K562 (cell line): ENCODE results near the gene CIAO2A. TPM values are rescaled to one million over a fixed set of nuclear protein-coding genes. Genes with fewer than 3 reads are reported as not detected.

Experiments
- BRF1 ChIP-seq: IDR thresholded peaks from 3 replicates; pipeline ENCODE4 v1.6.1; 2011; ENCODE audit warnings: borderline replicate concordance, mild to moderate bottlenecking; ENCODE audit not compliant: insufficient read length; ENCODE audit errors: extremely low read depth
- CAMTA2 ChIP-seq: fragments of 250-450 bp; sonication (Bioruptor Pico); conservative IDR thresholded peaks from 2 replicates; pipeline ENCODE4 v1.5.1; 2022
- EGR1 ChIP-seq: fragments of 450-650 bp; conservative IDR thresholded peaks from 2 replicates; pipeline ENCODE4 v1.6.1; 2017; ENCODE audit warnings: mild to moderate bottlenecking
- JUND ChIP-seq, 2 experiments: IDR thresholded peaks; 2 replicates in 1 of 2; 3 replicates in 1 of 2; pipeline ENCODE4 v1.6.1; 2011; ENCODE audit warnings: borderline replicate concordance in 2 of 2, low read depth in 2 of 2, low read length in 2 of 2, improper control_type of control experiment in 1 of 2, missing biosample characterization in 1 of 2, missing genetic modification characterization in 1 of 2, missing genetic modification reagents in 1 of 2
- MEF2D ChIP-seq: conservative IDR thresholded peaks from 2 replicates; pipeline ENCODE4 v1.6.1; 2016; ENCODE audit warnings: low read depth, missing genetic modification characterization, missing compliant biosample characterization
- SREBF2 ChIP-seq: sonication (generic); formaldehyde crosslinking; IDR thresholded peaks from 2 replicates; pipeline ENCODE4 v1.4.0; 2020; ENCODE audit warnings: mild to moderate bottlenecking, missing genetic modification reagents
- SRSF3 ChIP-seq: fragments of 200-400 bp; formaldehyde crosslinking; IDR thresholded peaks from 2 replicates; pipeline ENCODE4 v1.6.1; 2016; ENCODE audit warnings: mild to moderate bottlenecking, low read length, moderate library complexity; ENCODE audit not compliant: insufficient read depth
- THRAP3 ChIP-seq: fragments of 450-650 bp; IDR thresholded peaks from 2 replicates; pipeline ENCODE4 v1.6.1; 2016; ENCODE audit warnings: mild to moderate bottlenecking, inconsistent platforms, borderline replicate concordance
- ZNF217 ChIP-seq: sonication (generic); formaldehyde crosslinking; IDR thresholded peaks from 2 replicates; pipeline ENCODE4 v1.8.0; 2022; ENCODE audit warnings: mild to moderate bottlenecking, missing genetic modification reagents
- ZZZ3 ChIP-seq: fragments of 450-650 bp; IDR thresholded peaks from 2 replicates; pipeline ENCODE4 v1.6.1; 2016; ENCODE audit warnings: antibody characterized with exemption, mild to moderate bottlenecking, moderate library complexity
- polyA plus RNA-seq, 8 experiments: library from polyadenylated mRNA; depleted of rRNA in 4 of 8; stranded (reverse) in 5 of 8; unstranded in 3 of 8; fragments of >200 nt; fragmentation: Nextera tagmentation in 2 of 8; fragmentation: Illumina TruSeq in 1 of 8; extraction: Ambion mirVana in 2 of 8; extraction: Trizol in 1 of 8; gene quantifications; 2 replicates each; pipeline versions ENCODE4 v1.2.1 to v1.2.3, GENCODE V29; 2011 to 2014; ENCODE audit warnings: inconsistent platforms in 1 of 8, missing spikeins in 1 of 8
- total RNA-seq, 7 experiments: library from RNA; depleted of rRNA in 6 of 7; stranded (reverse); fragments of >200 nt in 6 of 7; fragmentation: Illumina TruSeq in 2 of 7; extraction: Trizol in 2 of 7; gene quantifications; 2 replicates each; pipeline versions ENCODE4 v1.2.1 to v1.2.3, GENCODE V29; 2011 to 2021; ENCODE audit warnings: low replicate concordance in 1 of 7
- TF ChIP-seq, protein P1 (sequence below): fragments of 450-650 bp; IDR thresholded peaks from 2 replicates; pipeline ENCODE4 v1.6.1; 2016; ENCODE audit warnings: low read depth
- TF ChIP-seq, protein P2 (sequence below): fragments of 250-450 bp; sonication (Bioruptor Pico); IDR thresholded peaks from 2 replicates; pipeline ENCODE4 v1.8.0; 2021; ENCODE audit warnings: borderline replicate concordance, mild to moderate bottlenecking, moderate library complexity; ENCODE audit not compliant: poor library complexity, severe bottlenecking

CIAO2A gene
- total and polyA plus RNA-seq, 9 of the 15 experiments (the other 6 are each of a cell fraction or from before 2014, with no cell fraction given): 161 to 429 (median 313) TPM

DNA sequence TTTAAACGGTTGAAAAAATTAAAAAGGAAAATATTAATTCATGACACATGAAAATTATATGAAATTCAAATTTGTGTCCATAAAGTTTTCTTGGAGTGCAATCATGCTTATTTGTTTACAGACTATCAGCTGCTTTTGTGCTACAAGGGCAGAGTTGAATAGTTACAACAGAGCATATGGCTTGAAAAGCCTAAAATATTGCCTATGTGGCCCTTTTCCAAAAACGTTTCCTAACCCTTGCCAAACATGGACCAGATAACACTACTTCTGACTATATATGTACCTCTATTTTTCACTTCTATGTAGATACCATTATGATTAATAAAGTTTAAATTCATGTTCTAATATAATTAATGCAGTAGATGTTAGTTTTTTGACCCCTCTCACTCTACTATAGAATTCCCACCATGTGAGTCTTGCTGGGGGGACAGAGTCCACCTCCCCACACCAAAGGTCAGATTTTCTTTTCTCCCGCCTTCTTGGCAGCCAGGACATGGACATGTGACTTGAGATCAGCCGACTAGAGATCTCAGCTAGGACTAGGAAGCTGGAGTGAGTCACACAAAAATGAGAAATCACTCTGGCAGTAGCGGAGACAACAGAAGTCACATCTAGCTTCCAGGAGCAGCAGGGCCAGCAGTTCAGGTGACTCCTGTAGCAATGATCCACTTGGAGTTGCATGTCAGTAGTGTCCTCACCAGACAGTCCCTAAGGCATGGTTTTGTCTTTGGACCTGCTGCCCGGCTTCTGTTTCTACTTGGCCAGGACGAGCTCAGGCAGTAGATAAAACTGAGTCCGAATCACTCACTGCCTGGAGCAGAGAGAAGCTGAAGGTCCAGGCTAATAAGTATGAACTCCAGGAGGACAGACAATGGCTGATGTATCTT, 22.4 kb downstream of the CIAO2A start (continued):
- TF ChIP-seq, protein P1, sequence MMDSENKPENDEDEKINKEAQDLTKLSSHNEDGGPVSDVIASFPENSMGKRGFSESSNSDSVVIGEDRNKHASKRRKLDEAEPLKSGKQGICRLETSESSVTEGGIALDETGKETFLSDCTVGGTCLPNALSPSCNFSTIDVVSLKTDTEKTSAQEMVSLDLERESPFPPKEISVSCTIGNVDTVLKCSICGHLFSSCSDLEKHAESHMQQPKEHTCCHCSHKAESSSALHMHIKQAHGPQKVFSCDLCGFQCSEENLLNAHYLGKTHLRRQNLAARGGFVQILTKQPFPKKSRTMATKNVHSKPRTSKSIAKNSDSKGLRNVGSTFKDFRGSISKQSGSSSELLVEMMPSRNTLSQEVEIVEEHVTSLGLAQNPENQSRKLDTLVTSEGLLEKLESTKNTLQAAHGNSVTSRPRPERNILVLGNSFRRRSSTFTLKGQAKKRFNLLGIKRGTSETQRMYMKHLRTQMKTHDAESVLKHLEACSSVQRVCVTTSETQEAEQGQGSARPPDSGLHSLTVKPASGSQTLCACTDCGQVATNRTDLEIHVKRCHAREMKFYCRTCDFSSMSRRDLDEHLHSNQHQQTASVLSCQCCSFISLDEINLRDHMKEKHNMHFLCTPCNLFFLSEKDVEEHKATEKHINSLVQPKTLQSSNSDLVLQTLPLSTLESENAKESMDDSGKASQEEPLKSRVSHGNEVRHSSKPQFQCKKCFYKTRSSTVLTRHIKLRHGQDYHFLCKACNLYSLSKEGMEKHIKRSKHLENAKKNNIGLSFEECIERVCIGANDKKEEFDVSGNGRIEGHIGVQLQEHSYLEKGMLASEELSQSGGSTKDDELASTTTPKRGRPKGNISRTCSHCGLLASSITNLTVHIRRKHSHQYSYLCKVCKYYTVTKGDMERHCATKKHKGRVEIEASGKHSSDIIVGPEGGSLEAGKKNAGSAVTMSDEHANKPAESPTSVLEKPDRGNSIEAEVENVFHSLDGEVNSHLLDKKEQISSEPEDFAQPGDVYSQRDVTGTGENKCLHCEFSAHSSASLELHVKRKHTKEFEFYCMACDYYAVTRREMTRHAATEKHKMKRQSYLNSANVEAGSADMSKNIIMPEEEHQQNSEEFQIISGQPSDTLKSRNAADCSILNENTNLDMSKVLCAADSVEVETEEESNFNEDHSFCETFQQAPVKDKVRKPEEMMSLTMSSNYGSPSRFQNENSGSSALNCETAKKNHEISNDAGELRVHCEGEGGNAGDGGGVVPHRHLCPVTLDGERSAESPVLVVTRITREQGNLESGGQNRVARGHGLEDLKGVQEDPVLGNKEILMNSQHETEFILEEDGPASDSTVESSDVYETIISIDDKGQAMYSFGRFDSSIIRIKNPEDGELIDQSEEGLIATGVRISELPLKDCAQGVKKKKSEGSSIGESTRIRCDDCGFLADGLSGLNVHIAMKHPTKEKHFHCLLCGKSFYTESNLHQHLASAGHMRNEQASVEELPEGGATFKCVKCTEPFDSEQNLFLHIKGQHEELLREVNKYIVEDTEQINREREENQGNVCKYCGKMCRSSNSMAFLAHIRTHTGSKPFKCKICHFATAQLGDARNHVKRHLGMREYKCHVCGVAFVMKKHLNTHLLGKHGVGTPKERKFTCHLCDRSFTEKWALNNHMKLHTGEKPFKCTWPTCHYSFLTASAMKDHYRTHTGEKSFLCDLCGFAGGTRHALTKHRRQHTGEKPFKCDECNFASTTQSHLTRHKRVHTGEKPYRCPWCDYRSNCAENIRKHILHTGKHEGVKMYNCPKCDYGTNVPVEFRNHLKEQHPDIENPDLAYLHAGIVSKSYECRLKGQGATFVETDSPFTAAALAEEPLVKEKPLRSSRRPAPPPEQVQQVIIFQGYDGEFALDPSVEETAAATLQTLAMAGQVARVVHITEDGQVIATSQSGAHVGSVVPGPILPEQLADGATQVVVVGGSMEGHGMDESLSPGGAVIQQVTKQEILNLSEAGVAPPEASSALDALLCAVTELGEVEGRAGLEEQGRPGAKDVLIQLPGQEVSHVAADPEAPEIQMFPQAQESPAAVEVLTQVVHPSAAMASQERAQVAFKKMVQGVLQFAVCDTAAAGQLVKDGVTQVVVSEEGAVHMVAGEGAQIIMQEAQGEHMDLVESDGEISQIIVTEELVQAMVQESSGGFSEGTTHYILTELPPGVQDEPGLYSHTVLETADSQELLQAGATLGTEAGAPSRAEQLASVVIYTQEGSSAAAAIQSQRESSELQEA: no peak
- TF ChIP-seq CAMTA2 (CRISPR knock-in tag) (no peak), BRF1 (no peak), ZZZ3 (no peak), THRAP3 (no peak), JUND (IDR thresholded peaks at IDR 0.05; ENCODE audit: borderline replicate concordance, low read depth, low read length) (peak; percentile 89; the same call in 1 of the 2 replicates), JUND (tag; IDR thresholded peaks at IDR 0.05; ENCODE audit: borderline replicate concordance, low read depth, low read length) (peak; percentile 84; the same call in 1 of the 3 replicates), ZNF217 (no peak), MEF2D (tag) (no peak; the same call in 1 of the 2 replicates), SRSF3 (no peak), SREBF2 (CRISPR knock-in tag) (no peak), EGR1 (no peak)
- TF ChIP-seq, protein P2, sequence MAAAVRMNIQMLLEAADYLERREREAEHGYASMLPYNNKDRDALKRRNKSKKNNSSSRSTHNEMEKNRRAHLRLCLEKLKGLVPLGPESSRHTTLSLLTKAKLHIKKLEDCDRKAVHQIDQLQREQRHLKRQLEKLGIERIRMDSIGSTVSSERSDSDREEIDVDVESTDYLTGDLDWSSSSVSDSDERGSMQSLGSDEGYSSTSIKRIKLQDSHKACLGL (CRISPR knock-in tag): no peak
